ENCODE measurements around the gene POLR3E. TPM values are rescaled to one million over a fixed set of nuclear protein-coding genes. Genes with fewer than 3 reads are reported as not detected.
"Not testable (repeated sequence)": the region's sequence is repeated elsewhere in the genome, so short reads cannot be mapped to it uniquely, and the experiment has no call there.

POLR3E gene
- total RNA-seq, 1 experiment from 2014 or later, result 95.2 TPM

DNA sequence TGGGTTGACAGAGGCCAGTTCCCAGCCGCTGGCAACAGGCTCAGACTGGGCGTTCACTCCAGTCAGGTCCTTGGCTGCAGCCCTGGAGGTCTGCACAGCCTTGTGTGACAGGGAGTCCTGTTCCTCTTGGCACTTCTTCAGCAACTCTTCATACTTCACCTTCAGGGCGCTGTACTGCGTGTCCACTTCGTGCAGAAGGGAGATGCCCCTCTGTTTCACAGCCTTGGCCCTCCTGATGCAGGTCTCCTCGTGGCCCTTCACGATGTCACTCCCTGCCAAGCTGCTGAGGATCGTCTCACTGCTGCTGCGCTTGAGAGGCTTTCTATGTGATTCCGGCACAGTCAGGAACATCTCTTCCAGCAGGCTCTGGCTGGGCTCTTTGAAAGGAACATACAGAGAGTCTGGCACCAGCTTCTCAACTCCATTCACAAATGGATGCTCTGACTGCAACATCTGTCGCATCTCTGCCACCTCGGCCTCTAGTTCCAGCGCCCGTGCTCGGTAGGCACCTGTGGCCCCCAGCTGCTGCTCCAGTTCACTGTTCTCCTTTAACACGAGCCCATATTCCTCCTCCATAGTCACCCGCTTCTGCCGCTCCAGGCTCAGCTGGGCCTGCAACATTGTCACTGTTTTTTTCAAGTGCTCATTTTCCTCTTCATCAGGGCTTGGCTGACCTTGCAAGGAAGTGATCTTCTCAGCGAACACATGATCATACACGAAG lies 50.1 kb downstream of the POLR3E start:
- TF ChIP-seq, protein P1, sequence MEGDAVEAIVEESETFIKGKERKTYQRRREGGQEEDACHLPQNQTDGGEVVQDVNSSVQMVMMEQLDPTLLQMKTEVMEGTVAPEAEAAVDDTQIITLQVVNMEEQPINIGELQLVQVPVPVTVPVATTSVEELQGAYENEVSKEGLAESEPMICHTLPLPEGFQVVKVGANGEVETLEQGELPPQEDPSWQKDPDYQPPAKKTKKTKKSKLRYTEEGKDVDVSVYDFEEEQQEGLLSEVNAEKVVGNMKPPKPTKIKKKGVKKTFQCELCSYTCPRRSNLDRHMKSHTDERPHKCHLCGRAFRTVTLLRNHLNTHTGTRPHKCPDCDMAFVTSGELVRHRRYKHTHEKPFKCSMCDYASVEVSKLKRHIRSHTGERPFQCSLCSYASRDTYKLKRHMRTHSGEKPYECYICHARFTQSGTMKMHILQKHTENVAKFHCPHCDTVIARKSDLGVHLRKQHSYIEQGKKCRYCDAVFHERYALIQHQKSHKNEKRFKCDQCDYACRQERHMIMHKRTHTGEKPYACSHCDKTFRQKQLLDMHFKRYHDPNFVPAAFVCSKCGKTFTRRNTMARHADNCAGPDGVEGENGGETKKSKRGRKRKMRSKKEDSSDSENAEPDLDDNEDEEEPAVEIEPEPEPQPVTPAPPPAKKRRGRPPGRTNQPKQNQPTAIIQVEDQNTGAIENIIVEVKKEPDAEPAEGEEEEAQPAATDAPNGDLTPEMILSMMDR (IDR thresholded peaks at IDR 0.05; ENCODE audit: unreplicated experiment), result no peak
- intact Hi-C loops (cut with micrococcal nuclease; ENCODE audit: unreplicated experiment), result no loop called here
- BruUV-seq (replicated peaks), result no TSS peak
- no peak for DNase-seq
- no peak overlapping the region for H3K4me3 Mint-ChIP-seq (ENCODE audit: low read depth, unreplicated experiment)
- H3K9me3 Mint-ChIP-seq (ENCODE audit: low read depth, unreplicated experiment), result no peaks in the 10 kb centered on the region
- H3K27me3 Mint-ChIP-seq (ENCODE audit: unreplicated experiment), result no peaks in the 10 kb centered on the region
- CTCF ChIA-PET, result no interaction called here
- H3K27ac Mint-ChIP-seq (ENCODE audit: unreplicated experiment), result no peak overlapping the region
- peaks cover 82% of the 10 kb centered on the region for H3K36me3 Mint-ChIP-seq (ENCODE audit: insufficient read depth, unreplicated experiment)
- no peaks in the 10 kb centered on the region for H3K4me1 Mint-ChIP-seq (ENCODE audit: low read depth, unreplicated experiment)

DNA sequence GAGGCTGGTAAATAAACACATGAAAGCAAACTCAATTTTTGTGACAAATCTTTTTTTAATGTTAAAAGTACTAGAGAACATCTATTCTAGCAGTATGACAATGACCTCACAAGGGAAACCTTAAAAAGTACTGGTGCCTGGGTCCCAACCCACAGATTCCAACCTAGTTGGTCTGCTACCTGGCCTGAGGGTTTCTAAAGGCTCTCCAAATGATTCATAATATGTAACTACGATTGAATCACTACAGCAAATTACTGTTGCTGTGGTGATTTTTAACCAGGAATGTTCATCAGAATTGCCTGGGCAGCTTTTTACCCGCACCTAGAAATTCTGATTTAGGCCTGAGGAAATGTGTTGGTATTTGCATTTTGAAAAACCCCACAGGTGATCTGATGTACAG lies 51.1 kb downstream of the POLR3E start:
- BruUV-seq (replicated peaks), result no TSS peak
- H3K9me3 Mint-ChIP-seq (ENCODE audit: low read depth, unreplicated experiment), result no peaks in the 10 kb centered on the region
- H3K27ac Mint-ChIP-seq (ENCODE audit: unreplicated experiment), result no peak overlapping the region
- TF ChIP-seq, protein P1 (IDR thresholded peaks at IDR 0.05; ENCODE audit: unreplicated experiment), result no peak
- no peaks in the 10 kb centered on the region for H3K27me3 Mint-ChIP-seq (ENCODE audit: unreplicated experiment)
- H3K4me1 Mint-ChIP-seq (ENCODE audit: low read depth, unreplicated experiment), result peaks cover 5% of the 10 kb centered on the region
- H3K36me3 Mint-ChIP-seq (ENCODE audit: insufficient read depth, unreplicated experiment), result peaks cover 82% of the 10 kb centered on the region
- no peak overlapping the region for H3K4me3 Mint-ChIP-seq (ENCODE audit: low read depth, unreplicated experiment)
- intact Hi-C loops (cut with micrococcal nuclease; ENCODE audit: unreplicated experiment), result no loop called here
- DNase-seq, result no peak
- CTCF ChIA-PET, result no interaction called here

DNA sequence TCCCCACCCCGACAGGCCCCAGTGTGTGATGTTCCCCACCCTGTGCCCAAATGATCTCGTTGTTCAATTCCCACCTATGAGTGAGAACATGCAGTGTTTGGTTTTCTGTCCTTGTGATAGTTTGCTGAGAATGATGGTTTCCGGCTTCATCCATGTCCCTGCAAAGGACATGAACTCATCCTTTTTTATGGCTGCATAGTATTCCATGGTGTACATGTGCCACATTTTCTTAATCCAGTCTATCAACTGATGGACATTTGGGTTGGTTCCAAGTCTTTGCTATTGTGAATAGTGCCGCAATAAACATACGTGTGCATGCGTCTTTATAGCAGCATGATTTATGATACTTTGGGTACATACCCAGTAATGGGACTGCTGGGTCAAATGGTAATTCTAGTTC lies 53.8 kb downstream of the POLR3E start:
- DNase-seq; CTCF ChIA-PET; H3K9me3 Mint-ChIP-seq (ENCODE audit: low read depth, unreplicated experiment); intact Hi-C loops (cut with micrococcal nuclease; ENCODE audit: unreplicated experiment); H3K4me3 Mint-ChIP-seq (ENCODE audit: low read depth, unreplicated experiment); H3K27ac Mint-ChIP-seq (ENCODE audit: unreplicated experiment); H3K27me3 Mint-ChIP-seq (ENCODE audit: unreplicated experiment); BruUV-seq (replicated peaks): not testable (repeated sequence)
- peaks cover 32% of the 10 kb centered on the region for H3K4me1 Mint-ChIP-seq (ENCODE audit: low read depth, unreplicated experiment)
- H3K36me3 Mint-ChIP-seq (ENCODE audit: insufficient read depth, unreplicated experiment), result peaks cover 79% of the 10 kb centered on the region

DNA sequence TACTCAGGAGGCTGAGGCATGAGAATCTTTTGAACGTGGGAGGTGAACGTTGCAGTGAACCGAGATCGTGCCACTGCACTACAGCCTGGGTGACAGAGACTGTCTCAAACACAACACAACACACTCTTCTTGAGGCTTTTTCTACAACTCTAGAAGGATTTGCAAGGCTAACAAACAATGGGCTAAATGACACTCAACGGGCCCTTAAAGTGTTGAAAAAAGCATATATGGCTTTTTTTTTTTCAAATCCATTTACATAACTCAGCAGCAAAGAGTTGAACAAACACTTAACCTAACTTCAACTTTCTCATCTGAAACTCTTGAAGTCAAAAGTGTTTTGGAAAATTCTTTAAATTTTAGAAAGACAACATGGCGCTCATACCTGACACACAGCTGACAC lies 54.9 kb downstream of the POLR3E start:
- Mint-ChIP-seq H3K27ac (ENCODE audit: unreplicated experiment) (no peak overlapping the region), H3K4me1 (ENCODE audit: low read depth, unreplicated experiment) (peaks cover 34% of the 10 kb centered on the region)

More for the DNA sequence above, 54.9 kb downstream of the POLR3E start:
- Mint-ChIP-seq H3K27me3 (ENCODE audit: unreplicated experiment) (no peaks in the 10 kb centered on the region), H3K9me3 (ENCODE audit: low read depth, unreplicated experiment) (no peaks in the 10 kb centered on the region), H3K4me3 (ENCODE audit: low read depth, unreplicated experiment) (no peak overlapping the region), H3K36me3 (ENCODE audit: insufficient read depth, unreplicated experiment) (peaks cover 72% of the 10 kb centered on the region)
- TF ChIP-seq, protein P1 (IDR thresholded peaks at IDR 0.05; ENCODE audit: unreplicated experiment), result no peak
- no peak for DNase-seq
- BruUV-seq (replicated peaks), result no TSS peak
- intact Hi-C loops (cut with micrococcal nuclease; ENCODE audit: unreplicated experiment), result no loop called here
- CTCF ChIA-PET, result interaction anchor here (0.6 kb wide), 1 partner anchor 16 kb away, joined by 3 read pairs; no protein-coding TSS in a partner anchor

Measured in Calu3 (cell line).